Mesothelial cell of epicardium (in vitro differentiated cells): ENCODE results near the gene PIEZO2. TPM values are rescaled to one million over a fixed set of nuclear protein-coding genes. Genes with fewer than 3 reads are reported as not detected.

Experiments used
- DNase-seq, 2 experiments: peaks; one replicate each; pipeline ENCODE4 v3.0.0; 2021; ENCODE audit warnings: low spot score in 2 of 2; ENCODE audit not compliant: unreplicated experiment in 2 of 2
- H3K27ac Mint-ChIP-seq: 2 replicates; pipeline ENCODE4 v1.8.0; 2021; ENCODE audit warnings: mixed read lengths
- H3K27me3 Mint-ChIP-seq: 2 replicates; pipeline ENCODE4 v1.8.0; 2021; ENCODE audit warnings: low read depth, mixed read lengths
- H3K36me3 Mint-ChIP-seq: 2 replicates; pipeline ENCODE4 v1.8.0; 2021; ENCODE audit warnings: mixed read lengths
- H3K4me1 Mint-ChIP-seq: 2 replicates; pipeline ENCODE4 v1.8.0; 2021; ENCODE audit warnings: mixed read lengths
- H3K4me3 Mint-ChIP-seq: 2 replicates; pipeline ENCODE4 v1.8.0; 2021; ENCODE audit warnings: mild to moderate bottlenecking, moderate library complexity, mixed read lengths
- H3K9me3 Mint-ChIP-seq: 2 replicates; pipeline ENCODE4 v1.8.0; 2021; ENCODE audit warnings: mixed read lengths
- total RNA-seq: library from RNA; stranded (reverse); gene quantifications from 3 replicates; pipeline ENCODE4 v1.2.1, GENCODE V29; 2021
- TF ChIP-seq, protein P1 (sequence below): fragments of 200-600 bp; sonication (generic); IDR thresholded peaks from one replicate; pipeline ENCODE4 v1.5.0; 2021; ENCODE audit warnings: antibody characterized with exemption; ENCODE audit not compliant: unreplicated experiment

Gene PIEZO2
- total RNA-seq, 1 donor from 2014 or later, result 36.7 TPM

DNA sequence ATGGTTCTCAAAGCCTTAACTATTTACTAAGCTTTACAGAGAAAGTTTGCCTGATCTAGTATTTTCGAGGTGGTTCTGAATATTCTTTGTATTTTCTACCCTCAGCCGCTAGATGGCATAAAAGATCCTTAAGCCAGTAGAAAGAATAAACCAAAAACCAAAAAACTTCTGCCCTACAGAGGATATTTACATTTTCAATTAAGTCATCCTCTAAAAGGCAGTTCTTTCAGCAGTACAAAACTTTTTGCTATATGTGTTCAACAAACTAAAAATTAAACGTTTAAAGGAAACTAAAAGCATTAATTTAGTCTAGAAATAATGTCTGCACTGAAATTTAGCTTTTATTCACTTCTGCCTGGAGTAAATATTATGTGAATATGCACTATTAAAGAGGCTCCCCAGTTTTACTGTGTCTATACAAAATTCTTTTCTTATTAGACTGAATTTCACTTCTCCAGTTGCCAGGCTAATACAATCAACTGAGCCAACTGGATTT, 297.5 kb downstream of the PIEZO2 start:
- no peaks in the 10 kb centered on the region for H3K27me3 Mint-ChIP-seq
- no peaks in the 10 kb centered on the region for H3K9me3 Mint-ChIP-seq
- H3K4me3 Mint-ChIP-seq, result no peak overlapping the region
- peaks cover 39% of the 10 kb centered on the region for H3K4me1 Mint-ChIP-seq
- no peaks in the 10 kb centered on the region for H3K36me3 Mint-ChIP-seq
- TF ChIP-seq, protein P1, sequence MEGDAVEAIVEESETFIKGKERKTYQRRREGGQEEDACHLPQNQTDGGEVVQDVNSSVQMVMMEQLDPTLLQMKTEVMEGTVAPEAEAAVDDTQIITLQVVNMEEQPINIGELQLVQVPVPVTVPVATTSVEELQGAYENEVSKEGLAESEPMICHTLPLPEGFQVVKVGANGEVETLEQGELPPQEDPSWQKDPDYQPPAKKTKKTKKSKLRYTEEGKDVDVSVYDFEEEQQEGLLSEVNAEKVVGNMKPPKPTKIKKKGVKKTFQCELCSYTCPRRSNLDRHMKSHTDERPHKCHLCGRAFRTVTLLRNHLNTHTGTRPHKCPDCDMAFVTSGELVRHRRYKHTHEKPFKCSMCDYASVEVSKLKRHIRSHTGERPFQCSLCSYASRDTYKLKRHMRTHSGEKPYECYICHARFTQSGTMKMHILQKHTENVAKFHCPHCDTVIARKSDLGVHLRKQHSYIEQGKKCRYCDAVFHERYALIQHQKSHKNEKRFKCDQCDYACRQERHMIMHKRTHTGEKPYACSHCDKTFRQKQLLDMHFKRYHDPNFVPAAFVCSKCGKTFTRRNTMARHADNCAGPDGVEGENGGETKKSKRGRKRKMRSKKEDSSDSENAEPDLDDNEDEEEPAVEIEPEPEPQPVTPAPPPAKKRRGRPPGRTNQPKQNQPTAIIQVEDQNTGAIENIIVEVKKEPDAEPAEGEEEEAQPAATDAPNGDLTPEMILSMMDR, result peak; percentile 77
- DNase-seq, result no peak
- peak overlapping the region; percentile 79 for H3K27ac Mint-ChIP-seq

DNA sequence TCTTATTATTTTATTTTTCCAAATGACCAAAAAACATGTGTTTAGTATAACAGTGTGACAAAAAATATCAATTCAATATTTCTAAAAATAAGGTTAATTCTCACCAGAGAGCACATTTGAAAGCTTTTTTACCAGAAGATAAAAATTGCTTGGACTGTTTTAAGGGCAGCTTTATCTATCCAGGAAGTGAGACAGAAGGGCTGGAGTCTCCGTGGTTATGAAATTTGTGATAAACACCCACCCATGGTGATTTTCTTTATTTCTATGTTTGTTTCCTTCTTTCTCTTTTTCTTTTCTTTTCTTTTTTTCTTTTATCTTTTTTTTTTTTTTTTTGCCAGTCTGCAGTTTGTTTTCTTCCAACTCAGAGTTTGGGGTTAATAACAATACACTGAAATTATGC, 298.5 kb downstream of the PIEZO2 start:
- no peak overlapping the region for H3K27ac Mint-ChIP-seq
- H3K27me3 Mint-ChIP-seq, result no peaks in the 10 kb centered on the region
- TF ChIP-seq, protein P1, result no peak
- peaks cover 3% of the 10 kb centered on the region for H3K9me3 Mint-ChIP-seq
- H3K36me3 Mint-ChIP-seq, result peaks cover 3% of the 10 kb centered on the region
- H3K4me1 Mint-ChIP-seq, result peaks cover 35% of the 10 kb centered on the region
- DNase-seq, result no peak
- H3K4me3 Mint-ChIP-seq, result no peak overlapping the region

GRCh38 chr18:10850216-10850615, 299.2 kb downstream of the PIEZO2 start:
- no peak overlapping the region for H3K4me3 Mint-ChIP-seq
- peaks cover 4% of the 10 kb centered on the region for H3K9me3 Mint-ChIP-seq
- TF ChIP-seq, protein P1, result no peak
- H3K36me3 Mint-ChIP-seq, result peaks cover 4% of the 10 kb centered on the region
- peaks cover 35% of the 10 kb centered on the region for H3K4me1 Mint-ChIP-seq
- no peak for DNase-seq
- no peak overlapping the region for H3K27ac Mint-ChIP-seq
- H3K27me3 Mint-ChIP-seq, result no peaks in the 10 kb centered on the region

DNA sequence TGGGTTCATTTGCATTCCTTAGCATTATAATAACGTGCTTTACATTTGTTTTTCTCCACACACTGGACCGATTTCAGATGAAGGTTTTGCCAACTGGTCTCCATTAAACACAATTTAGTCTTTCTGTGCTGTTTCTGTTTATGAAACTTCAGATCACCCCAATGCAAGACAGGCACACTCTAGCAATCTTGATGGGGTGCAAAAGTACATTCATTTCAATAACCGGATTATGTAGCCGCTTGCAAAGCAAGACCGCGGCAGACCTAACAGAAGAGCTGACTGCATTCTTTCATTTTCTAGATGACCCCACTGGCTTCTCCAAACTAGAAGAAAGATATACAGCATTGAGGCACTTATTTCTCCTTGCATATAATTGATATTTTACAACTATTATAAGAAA, 301.5 kb downstream of the PIEZO2 start:
- H3K4me3 Mint-ChIP-seq, result no peak overlapping the region

DNA sequence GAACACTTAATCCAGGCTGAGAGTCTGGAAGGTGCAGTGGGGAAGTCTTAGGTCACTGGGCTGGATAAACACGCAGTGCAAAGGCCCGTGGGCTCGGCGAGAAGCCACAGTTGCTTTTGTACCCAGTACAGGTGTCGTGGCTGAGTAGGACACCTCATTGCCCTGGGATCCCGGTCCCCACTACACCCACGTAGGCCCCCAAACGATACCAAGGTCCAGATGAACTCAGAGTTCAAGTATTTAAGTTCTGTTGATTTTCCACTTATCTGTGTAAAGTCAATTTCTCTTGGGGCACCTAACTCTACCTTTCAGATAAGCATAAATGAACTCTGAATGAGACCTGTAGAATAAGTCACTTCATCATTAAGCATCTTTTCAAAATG, 302.0 kb downstream of the PIEZO2 start:
- Mint-ChIP-seq H3K4me1 (peaks cover 34% of the 10 kb centered on the region), H3K4me3 (no peak overlapping the region), H3K9me3 (peaks cover 6% of the 10 kb centered on the region), H3K27me3 (no peaks in the 10 kb centered on the region), H3K36me3 (peaks cover 6% of the 10 kb centered on the region), H3K27ac (no peak overlapping the region)
- TF ChIP-seq, protein P1, result no peak
- DNase-seq, result no peak

More for the DNA sequence above, 301.5 kb downstream of the PIEZO2 start:
- Mint-ChIP-seq H3K4me1 (peaks cover 35% of the 10 kb centered on the region), H3K9me3 (peaks cover 4% of the 10 kb centered on the region), H3K27me3 (no peaks in the 10 kb centered on the region), H3K27ac (no peak overlapping the region), H3K36me3 (peaks cover 4% of the 10 kb centered on the region)
- TF ChIP-seq, protein P1, result no peak
- DNase-seq, result no peak
